ENCODE data around the gene MBD3L3. TPM values are rescaled to one million over a fixed set of nuclear protein-coding genes. Genes with fewer than 3 reads are reported as not detected.

MBD3L3 gene
- total and polyA plus RNA-seq, 2 experiments from 2014 or later, result not detected

DNA sequence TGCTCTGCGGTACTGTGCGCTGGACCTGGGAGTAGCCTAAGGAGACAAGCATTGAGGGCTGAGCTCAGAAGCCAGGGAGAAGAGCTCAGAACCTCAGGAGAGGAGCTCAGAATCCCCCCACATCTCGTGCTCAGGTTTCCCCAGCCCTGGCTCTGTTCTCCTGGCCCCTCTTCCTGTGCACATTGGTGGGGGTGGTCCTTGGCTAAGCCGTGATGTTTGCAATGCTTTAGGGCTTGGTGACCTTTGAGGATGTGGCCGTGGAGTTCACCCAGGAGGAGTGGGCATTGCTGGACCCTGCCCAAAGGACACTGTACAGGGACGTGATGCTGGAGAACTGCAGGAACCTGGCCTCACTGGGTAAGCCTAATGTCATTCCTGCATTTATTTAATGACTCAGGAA is 17.7 kb upstream of the MBD3L3 start:
- H3K27ac ChIP-seq (ENCODE audit: low read depth), result no peak overlapping the region
- ATAC-seq, result no peak
- no peaks in the 10 kb centered on the region for H3K4me1 ChIP-seq (ENCODE audit: insufficient read depth)
- Mint-ChIP-seq H3K27me3 (ENCODE audit: insufficient read depth, low read depth, poor library complexity) (peaks cover 9% of the 10 kb centered on the region), H3K27ac (no peak overlapping the region), H3K4me1 (no peaks in the 10 kb centered on the region), H3K9me3 (peaks cover 63% of the 10 kb centered on the region), H3K36me3 (ENCODE audit: low read depth) (peaks cover 95% of the 10 kb centered on the region), H3K4me3 (no peak overlapping the region)
- no peak for DNase-seq (ENCODE audit: low spot score)
- TF ChIP-seq, protein P1, sequence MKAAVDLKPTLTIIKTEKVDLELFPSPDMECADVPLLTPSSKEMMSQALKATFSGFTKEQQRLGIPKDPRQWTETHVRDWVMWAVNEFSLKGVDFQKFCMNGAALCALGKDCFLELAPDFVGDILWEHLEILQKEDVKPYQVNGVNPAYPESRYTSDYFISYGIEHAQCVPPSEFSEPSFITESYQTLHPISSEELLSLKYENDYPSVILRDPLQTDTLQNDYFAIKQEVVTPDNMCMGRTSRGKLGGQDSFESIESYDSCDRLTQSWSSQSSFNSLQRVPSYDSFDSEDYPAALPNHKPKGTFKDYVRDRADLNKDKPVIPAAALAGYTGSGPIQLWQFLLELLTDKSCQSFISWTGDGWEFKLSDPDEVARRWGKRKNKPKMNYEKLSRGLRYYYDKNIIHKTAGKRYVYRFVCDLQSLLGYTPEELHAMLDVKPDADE (IDR thresholded peaks at IDR 0.05), result no peak
- H3K9me2 ChIP-seq (ENCODE audit: insufficient read depth), result no peaks in the 10 kb centered on the region
- H3K27me3 ChIP-seq (ENCODE audit: insufficient read depth), result no peaks in the 10 kb centered on the region
- no peaks in the 10 kb centered on the region for H3K79me2 ChIP-seq (replicated peaks; ENCODE audit: insufficient read depth)
- H2AFZ ChIP-seq, result no peak overlapping the region
- no peak overlapping the region for H3K4me3 ChIP-seq
- H3K4me2 ChIP-seq, result no peak overlapping the region
- H4K20me1 ChIP-seq (replicated peaks; ENCODE audit: insufficient read depth), result no peaks in the 10 kb centered on the region
- H3K36me3 ChIP-seq (ENCODE audit: insufficient read depth), result peaks cover 53% of the 10 kb centered on the region
- H3F3A ChIP-seq (replicated peaks; ENCODE audit: low read depth), result no peaks in the 10 kb centered on the region

DNA sequence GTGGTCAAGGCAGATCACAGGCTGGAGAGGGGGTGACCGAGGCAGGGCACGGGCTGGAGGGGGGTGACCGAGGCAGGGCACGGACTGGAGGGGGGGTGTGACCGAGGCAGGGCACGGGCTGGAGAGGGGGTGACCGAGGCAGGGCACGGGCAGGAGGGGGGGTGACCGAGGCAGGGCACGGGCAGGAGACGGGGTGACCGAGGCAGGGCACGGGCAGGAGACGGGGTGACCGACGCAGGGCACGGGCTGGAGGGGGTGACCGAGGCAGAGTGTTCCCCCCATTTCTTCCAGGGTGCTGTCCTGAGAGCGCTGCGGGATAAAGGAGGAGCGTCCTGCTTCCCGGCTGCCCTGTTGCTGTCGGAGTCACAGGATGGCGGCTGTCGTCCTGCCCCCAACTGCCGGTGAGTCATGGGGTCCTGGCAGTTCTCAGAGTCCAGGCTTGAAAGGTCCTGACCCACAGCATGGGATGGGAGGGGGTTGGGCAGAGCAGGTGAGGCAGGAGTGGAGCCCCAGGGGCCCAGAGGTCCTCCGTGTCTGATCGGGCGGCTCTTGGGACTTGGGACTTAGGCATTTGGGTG is 16.3 kb upstream of the MBD3L3 start:
- peaks cover 11% of the 10 kb centered on the region; the same call in 1 of the 2 replicates for H3K79me2 ChIP-seq (replicated peaks; ENCODE audit: insufficient read depth)
- DNase-seq (ENCODE audit: low spot score), result no peak
- H2AFZ ChIP-seq, result no peak overlapping the region
- peaks cover 91% of the 10 kb centered on the region for H3K36me3 Mint-ChIP-seq (ENCODE audit: low read depth)
- no peaks in the 10 kb centered on the region for H3F3A ChIP-seq (replicated peaks; ENCODE audit: low read depth)
- no peaks in the 10 kb centered on the region for H3K27me3 ChIP-seq (ENCODE audit: insufficient read depth)
- H3K4me1 Mint-ChIP-seq, result no peaks in the 10 kb centered on the region
- no peaks in the 10 kb centered on the region for H3K4me1 ChIP-seq (ENCODE audit: insufficient read depth)
- peaks cover 45% of the 10 kb centered on the region for H3K36me3 ChIP-seq (ENCODE audit: insufficient read depth)
- no peaks in the 10 kb centered on the region for H4K20me1 ChIP-seq (replicated peaks; ENCODE audit: insufficient read depth)
- no peak overlapping the region for H3K27ac Mint-ChIP-seq
- H3K9me3 Mint-ChIP-seq, result peaks cover 50% of the 10 kb centered on the region
- no peak overlapping the region for H3K4me3 Mint-ChIP-seq
- H3K27ac ChIP-seq (ENCODE audit: low read depth), result no peak overlapping the region
- H3K4me3 ChIP-seq, result no peak overlapping the region
- no peak overlapping the region for H3K4me2 ChIP-seq
- no peak for ATAC-seq
- peaks cover 9% of the 10 kb centered on the region for H3K27me3 Mint-ChIP-seq (ENCODE audit: insufficient read depth, low read depth, poor library complexity)
- H3K9me2 ChIP-seq (ENCODE audit: insufficient read depth), result no peaks in the 10 kb centered on the region
- TF ChIP-seq ZNF331 (CRISPR knock-in tag; IDR thresholded peaks at IDR 0.05; ENCODE audit: low read depth), result no peak
- TF ChIP-seq CREB1 (CRISPR knock-in tag; IDR thresholded peaks at IDR 0.05; ENCODE audit: low read depth), result no peak
- no peak for TF ChIP-seq EZH2phosphoT487 (IDR thresholded peaks at IDR 0.05; ENCODE audit: unreplicated experiment)
- no peak for TF ChIP-seq EZH2 (IDR thresholded peaks at IDR 0.05; ENCODE audit: low read depth, unreplicated experiment)
- no peak for TF ChIP-seq ZNF114 (CRISPR knock-in tag; IDR thresholded peaks at IDR 0.05)
- no peak for TF ChIP-seq NANOG (IDR thresholded peaks at IDR 0.05; ENCODE audit: borderline replicate concordance)
- TF ChIP-seq, protein P2, sequence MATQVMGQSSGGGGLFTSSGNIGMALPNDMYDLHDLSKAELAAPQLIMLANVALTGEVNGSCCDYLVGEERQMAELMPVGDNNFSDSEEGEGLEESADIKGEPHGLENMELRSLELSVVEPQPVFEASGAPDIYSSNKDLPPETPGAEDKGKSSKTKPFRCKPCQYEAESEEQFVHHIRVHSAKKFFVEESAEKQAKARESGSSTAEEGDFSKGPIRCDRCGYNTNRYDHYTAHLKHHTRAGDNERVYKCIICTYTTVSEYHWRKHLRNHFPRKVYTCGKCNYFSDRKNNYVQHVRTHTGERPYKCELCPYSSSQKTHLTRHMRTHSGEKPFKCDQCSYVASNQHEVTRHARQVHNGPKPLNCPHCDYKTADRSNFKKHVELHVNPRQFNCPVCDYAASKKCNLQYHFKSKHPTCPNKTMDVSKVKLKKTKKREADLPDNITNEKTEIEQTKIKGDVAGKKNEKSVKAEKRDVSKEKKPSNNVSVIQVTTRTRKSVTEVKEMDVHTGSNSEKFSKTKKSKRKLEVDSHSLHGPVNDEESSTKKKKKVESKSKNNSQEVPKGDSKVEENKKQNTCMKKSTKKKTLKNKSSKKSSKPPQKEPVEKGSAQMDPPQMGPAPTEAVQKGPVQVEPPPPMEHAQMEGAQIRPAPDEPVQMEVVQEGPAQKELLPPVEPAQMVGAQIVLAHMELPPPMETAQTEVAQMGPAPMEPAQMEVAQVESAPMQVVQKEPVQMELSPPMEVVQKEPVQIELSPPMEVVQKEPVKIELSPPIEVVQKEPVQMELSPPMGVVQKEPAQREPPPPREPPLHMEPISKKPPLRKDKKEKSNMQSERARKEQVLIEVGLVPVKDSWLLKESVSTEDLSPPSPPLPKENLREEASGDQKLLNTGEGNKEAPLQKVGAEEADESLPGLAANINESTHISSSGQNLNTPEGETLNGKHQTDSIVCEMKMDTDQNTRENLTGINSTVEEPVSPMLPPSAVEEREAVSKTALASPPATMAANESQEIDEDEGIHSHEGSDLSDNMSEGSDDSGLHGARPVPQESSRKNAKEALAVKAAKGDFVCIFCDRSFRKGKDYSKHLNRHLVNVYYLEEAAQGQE (IDR thresholded peaks at IDR 0.05; ENCODE audit: unreplicated experiment), result no peak
- TF ChIP-seq STAT1 (IDR thresholded peaks at IDR 0.05; ENCODE audit: unreplicated experiment), result no peak
- TF ChIP-seq, protein P3, sequence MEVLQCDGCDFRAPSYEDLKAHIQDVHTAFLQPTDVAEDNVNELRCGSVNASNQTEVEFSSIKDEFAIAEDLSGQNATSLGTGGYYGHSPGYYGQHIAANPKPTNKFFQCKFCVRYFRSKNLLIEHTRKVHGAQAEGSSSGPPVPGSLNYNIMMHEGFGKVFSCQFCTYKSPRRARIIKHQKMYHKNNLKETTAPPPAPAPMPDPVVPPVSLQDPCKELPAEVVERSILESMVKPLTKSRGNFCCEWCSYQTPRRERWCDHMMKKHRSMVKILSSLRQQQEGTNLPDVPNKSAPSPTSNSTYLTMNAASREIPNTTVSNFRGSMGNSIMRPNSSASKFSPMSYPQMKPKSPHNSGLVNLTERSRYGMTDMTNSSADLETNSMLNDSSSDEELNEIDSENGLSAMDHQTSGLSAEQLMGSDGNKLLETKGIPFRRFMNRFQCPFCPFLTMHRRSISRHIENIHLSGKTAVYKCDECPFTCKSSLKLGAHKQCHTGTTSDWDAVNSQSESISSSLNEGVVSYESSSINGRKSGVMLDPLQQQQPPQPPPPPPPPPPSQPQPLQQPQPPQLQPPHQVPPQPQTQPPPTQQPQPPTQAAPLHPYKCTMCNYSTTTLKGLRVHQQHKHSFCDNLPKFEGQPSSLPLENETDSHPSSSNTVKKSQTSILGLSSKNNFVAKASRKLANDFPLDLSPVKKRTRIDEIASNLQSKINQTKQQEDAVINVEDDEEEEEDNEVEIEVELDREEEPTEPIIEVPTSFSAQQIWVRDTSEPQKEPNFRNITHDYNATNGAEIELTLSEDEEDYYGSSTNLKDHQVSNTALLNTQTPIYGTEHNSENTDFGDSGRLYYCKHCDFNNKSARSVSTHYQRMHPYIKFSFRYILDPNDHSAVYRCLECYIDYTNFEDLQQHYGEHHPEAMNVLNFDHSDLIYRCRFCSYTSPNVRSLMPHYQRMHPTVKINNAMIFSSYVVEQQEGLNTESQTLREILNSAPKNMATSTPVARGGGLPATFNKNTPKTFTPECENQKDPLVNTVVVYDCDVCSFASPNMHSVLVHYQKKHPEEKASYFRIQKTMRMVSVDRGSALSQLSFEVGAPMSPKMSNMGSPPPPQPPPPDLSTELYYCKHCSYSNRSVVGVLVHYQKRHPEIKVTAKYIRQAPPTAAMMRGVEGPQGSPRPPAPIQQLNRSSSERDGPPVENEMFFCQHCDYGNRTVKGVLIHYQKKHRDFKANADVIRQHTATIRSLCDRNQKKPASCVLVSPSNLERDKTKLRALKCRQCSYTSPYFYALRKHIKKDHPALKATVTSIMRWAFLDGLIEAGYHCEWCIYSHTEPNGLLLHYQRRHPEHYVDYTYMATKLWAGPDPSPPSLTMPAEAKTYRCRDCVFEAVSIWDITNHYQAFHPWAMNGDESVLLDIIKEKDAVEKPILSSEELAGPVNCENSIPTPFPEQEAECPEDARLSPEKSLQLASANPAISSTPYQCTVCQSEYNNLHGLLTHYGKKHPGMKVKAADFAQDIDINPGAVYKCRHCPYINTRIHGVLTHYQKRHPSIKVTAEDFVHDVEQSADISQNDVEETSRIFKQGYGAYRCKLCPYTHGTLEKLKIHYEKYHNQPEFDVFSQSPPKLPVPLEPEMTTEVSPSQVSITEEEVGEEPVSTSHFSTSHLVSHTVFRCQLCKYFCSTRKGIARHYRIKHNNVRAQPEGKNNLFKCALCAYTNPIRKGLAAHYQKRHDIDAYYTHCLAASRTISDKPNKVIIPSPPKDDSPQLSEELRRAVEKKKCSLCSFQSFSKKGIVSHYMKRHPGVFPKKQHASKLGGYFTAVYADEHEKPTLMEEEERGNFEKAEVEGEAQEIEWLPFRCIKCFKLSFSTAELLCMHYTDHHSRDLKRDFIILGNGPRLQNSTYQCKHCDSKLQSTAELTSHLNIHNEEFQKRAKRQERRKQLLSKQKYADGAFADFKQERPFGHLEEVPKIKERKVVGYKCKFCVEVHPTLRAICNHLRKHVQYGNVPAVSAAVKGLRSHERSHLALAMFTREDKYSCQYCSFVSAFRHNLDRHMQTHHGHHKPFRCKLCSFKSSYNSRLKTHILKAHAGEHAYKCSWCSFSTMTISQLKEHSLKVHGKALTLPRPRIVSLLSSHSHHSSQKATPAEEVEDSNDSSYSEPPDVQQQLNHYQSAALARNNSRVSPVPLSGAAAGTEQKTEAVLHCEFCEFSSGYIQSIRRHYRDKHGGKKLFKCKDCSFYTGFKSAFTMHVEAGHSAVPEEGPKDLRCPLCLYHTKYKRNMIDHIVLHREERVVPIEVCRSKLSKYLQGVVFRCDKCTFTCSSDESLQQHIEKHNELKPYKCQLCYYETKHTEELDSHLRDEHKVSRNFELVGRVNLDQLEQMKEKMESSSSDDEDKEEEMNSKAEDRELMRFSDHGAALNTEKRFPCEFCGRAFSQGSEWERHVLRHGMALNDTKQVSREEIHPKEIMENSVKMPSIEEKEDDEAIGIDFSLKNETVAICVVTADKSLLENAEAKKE (CRISPR knock-in tag; IDR thresholded peaks at IDR 0.05), result no peak
- TF ChIP-seq, protein P1 (IDR thresholded peaks at IDR 0.05), result no peak
